Measurements from ENCODE around the gene LILRB3.

- no peak for TF ChIP-seq CTCF (IDR thresholded peaks at IDR 0.05)
- TF ChIP-seq POLR2A (IDR thresholded peaks at IDR 0.05): no peak
These were observed 48.6 kb downstream of the LILRB3 start for GRCh38 chr19:54173951-54174834.

All from heart left ventricle (tissue), 13 donors.